ENCODE results near the gene ARHGAP30.
A peak's percentile ranks its signal among the peaks of the same experiment; 100 is the strongest.
"Not testable (repeated sequence)": the region's sequence is repeated elsewhere in the genome, so short reads cannot be mapped to it uniquely, and the experiment has no call there.

The ARHGAP30 gene

DNA sequence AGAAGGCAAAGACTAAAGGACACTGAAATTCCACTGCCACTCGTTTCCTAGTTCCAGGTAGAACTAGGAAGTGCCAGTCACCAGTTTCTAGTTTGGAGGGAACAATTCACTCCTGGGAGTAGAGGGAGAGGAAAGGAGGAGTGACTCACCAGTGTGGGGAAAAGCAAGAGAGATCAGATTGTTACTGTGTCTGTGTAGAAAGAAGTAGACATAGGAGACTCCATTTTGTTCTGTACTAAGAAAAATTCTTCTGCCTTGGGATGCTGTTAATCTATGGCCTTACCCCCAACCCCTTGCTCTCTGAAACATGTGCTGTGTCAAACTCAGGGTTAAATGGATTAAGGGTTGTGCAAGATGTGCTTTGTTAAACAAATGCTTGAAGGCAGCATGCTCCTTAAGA lies 53.0 kb downstream of the ARHGAP30 start:
- not testable (repeated sequence) for DNase-seq; H3K4me3 ChIP-seq (ENCODE audit: insufficient read depth, low read depth, low read length, poor library complexity, severe bottlenecking); H3K27ac ChIP-seq (ENCODE audit: insufficient read depth, low read length, poor library complexity, severe bottlenecking); H3K36me3 ChIP-seq (ENCODE audit: control insufficient read depth, insufficient read depth, low read length); H3K27me3 ChIP-seq (replicated peaks; ENCODE audit: control insufficient read depth, insufficient read depth, low read length, poor library complexity, severe bottlenecking); H3K9me3 ChIP-seq (ENCODE audit: control insufficient read depth, low read length)
- peaks cover 38% of the 10 kb centered on the region for H3K4me1 ChIP-seq (ENCODE audit: control insufficient read depth, insufficient read depth, low read length, poor library complexity, severe bottlenecking)

DNA sequence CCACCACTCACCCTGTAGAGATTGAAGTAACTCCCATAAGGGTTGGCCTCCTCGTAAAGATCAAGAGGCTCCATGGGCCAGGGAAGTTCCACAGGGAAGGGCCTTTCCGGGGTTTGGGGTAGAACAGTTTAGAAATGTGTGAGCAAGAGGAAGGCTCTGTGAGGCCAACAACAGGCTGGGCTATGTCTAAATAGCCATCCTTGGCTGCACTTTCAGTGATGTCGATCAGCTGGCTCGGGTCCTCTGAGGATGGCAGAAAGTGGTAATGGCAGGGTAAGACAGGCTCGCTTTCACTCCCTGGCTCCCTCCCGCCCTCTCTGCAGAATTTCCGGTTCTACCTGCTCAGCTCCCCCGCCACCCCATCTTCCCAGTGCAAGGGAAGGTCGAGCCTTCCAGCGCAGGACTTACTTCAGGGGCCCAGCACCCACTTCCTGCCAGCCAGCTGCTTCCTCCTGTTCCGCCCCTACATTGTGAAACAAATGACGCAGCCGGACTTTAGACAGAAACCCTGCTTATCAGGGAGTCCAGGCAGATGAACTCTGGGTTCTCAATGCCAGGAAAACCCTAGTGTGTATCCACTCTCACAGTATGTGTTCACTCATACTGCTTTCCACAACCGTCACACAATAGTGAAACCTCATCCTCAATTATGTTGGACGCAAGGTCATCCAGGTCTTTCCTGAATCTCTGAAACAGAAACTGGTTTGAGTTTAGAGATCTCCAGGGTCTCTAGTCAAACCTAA lies 56.0 kb downstream of the ARHGAP30 start:
- Histone ChIP-seq H3K27me3 (replicated peaks; ENCODE audit: control insufficient read depth, insufficient read depth, low read length, poor library complexity, severe bottlenecking) (no peaks in the 10 kb centered on the region), H3K9me3 (ENCODE audit: control insufficient read depth, low read length) (no peaks in the 10 kb centered on the region), H3K4me3 (ENCODE audit: insufficient read depth, low read depth, low read length, poor library complexity, severe bottlenecking) (peak overlapping the region; percentile 24), H3K36me3 (ENCODE audit: control insufficient read depth, insufficient read depth, low read length) (no peaks in the 10 kb centered on the region), H3K4me1 (ENCODE audit: control insufficient read depth, insufficient read depth, low read length, poor library complexity, severe bottlenecking) (peaks cover 21% of the 10 kb centered on the region), H3K27ac (ENCODE audit: insufficient read depth, low read length, poor library complexity, severe bottlenecking) (peak overlapping the region; percentile 54)
- DNase-seq = peak; percentile 27 to 47 (median 36)

DNA sequence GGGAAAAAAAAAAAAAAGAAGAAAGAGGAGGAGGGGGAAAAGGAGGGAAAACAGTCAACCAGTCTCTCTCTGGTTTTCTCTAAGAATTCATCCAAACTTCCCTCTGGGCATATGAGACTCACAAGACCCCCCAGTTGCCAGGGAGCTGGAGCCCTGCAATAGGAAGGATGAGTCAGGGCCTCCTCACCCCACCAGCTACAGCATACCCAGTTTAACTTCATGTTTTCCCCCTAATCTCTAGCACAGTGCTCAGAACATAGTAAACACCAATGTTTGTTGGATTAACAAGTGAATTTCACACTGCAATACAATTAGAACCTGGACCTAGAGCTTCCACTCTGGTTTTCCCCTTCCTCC lies 56.6 kb downstream of the ARHGAP30 start:
- peak overlapping the region; percentile 24 for H3K4me3 ChIP-seq (ENCODE audit: insufficient read depth, low read depth, low read length, poor library complexity, severe bottlenecking)
- no peak for DNase-seq

DNA sequence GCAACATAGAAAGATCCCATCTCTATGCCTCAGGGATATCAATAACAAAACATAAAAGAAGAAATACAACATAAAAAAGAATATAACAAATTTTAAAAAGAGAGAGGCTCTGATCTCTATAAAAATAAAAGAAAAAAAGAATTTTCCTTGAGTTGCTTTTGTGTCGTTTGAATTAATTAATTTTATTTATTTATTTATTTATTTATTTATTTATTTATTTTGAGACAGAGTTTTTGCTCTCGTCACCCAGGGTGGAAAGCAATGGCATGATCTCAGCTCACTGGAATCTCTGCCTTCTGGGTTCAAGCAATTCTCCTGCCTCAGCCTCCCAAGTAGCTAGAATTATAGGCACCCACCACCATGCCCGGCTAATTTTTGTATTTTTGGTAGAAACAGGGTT lies 57.3 kb downstream of the ARHGAP30 start:
- DNase-seq = no peak
- Histone ChIP-seq H3K4me1 (ENCODE audit: control insufficient read depth, insufficient read depth, low read length, poor library complexity, severe bottlenecking) (peaks cover 21% of the 10 kb centered on the region), H3K27ac (ENCODE audit: insufficient read depth, low read length, poor library complexity, severe bottlenecking) (no peak overlapping the region), H3K4me3 (ENCODE audit: insufficient read depth, low read depth, low read length, poor library complexity, severe bottlenecking) (no peak overlapping the region), H3K27me3 (replicated peaks; ENCODE audit: control insufficient read depth, insufficient read depth, low read length, poor library complexity, severe bottlenecking) (no peaks in the 10 kb centered on the region), H3K36me3 (ENCODE audit: control insufficient read depth, insufficient read depth, low read length) (no peaks in the 10 kb centered on the region), H3K9me3 (ENCODE audit: control insufficient read depth, low read length) (no peaks in the 10 kb centered on the region)

More for the DNA sequence above, 56.6 kb downstream of the ARHGAP30 start:
- Histone ChIP-seq H3K36me3 (ENCODE audit: control insufficient read depth, insufficient read depth, low read length) (no peaks in the 10 kb centered on the region), H3K9me3 (ENCODE audit: control insufficient read depth, low read length) (no peaks in the 10 kb centered on the region), H3K27ac (ENCODE audit: insufficient read depth, low read length, poor library complexity, severe bottlenecking) (peak overlapping the region; percentile 54), H3K27me3 (replicated peaks; ENCODE audit: control insufficient read depth, insufficient read depth, low read length, poor library complexity, severe bottlenecking) (no peaks in the 10 kb centered on the region), H3K4me1 (ENCODE audit: control insufficient read depth, insufficient read depth, low read length, poor library complexity, severe bottlenecking) (peaks cover 21% of the 10 kb centered on the region)

DNA sequence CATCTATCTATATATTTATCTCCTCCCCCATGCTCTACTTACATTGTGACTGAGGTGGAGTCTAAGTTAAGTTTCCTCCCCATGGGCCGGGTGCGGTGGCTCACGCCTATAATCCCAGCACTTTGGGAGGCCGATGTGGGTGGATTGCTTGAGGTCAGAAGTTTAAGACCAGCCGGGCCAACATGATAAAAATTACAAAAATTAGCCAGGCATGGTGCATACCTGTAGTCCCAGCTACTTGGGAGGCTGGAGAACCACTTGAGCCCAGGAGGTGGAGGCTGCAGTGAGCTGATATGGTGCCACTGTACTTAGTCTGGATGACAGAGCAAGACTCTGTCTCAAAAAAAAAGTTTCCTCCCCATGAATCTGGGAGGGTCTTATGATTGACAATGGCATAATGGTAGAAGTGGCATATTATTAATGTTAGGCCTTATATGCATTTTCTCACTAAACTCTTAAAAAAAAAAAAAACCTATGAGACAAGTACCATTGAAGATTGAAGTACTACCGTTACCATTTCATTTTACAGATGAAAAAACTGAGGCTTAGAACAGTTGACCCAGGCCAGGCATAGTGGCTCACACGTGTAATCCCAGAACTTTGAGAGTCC lies 60.0 kb downstream of the ARHGAP30 start:
- no peaks in the 10 kb centered on the region for H3K36me3 ChIP-seq (ENCODE audit: control insufficient read depth, insufficient read depth, low read length)
- no peak overlapping the region for H3K4me3 ChIP-seq (ENCODE audit: insufficient read depth, low read depth, low read length, poor library complexity, severe bottlenecking)
- DNase-seq = no peak
- H3K9me3 ChIP-seq (ENCODE audit: control insufficient read depth, low read length) = no peaks in the 10 kb centered on the region
- no peaks in the 10 kb centered on the region for H3K27me3 ChIP-seq (replicated peaks; ENCODE audit: control insufficient read depth, insufficient read depth, low read length, poor library complexity, severe bottlenecking)
- H3K27ac ChIP-seq (ENCODE audit: insufficient read depth, low read length, poor library complexity, severe bottlenecking) = no peak overlapping the region
- H3K4me1 ChIP-seq (ENCODE audit: control insufficient read depth, insufficient read depth, low read length, poor library complexity, severe bottlenecking) = peaks cover 21% of the 10 kb centered on the region

DNA sequence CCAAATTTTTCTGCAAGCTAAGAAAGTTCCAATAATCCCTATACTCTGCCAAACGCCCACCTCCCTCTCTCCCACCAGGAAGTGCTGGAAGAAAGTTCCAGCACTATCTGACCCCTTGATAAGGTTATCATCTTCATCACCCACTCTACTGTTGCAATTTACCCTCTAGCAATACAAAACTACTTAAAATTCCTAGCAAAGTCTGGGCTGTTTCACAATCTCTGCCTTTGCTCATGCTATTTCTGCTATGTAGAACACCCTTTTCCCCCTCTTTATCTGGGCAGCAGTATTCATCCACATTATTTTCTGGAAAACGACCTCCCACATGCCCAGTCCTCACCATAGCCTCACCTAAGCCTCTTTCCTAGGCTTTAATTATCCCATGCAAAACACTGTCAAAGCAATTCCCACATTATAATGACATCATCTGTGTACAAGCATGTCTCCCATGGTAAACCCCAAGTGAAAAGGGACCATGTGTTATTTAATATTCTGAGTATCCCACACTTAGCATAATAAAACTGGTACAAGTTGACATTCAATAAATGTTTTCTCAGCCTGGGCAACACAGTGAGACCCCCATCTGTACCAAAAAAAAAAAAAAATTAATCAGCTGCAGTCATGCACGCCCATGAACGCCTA lies 60.7 kb downstream of the ARHGAP30 start:
- H3K27ac ChIP-seq (ENCODE audit: insufficient read depth, low read length, poor library complexity, severe bottlenecking) = no peak overlapping the region
- no peak for DNase-seq
- no peaks in the 10 kb centered on the region for H3K9me3 ChIP-seq (ENCODE audit: control insufficient read depth, low read length)

DNA sequence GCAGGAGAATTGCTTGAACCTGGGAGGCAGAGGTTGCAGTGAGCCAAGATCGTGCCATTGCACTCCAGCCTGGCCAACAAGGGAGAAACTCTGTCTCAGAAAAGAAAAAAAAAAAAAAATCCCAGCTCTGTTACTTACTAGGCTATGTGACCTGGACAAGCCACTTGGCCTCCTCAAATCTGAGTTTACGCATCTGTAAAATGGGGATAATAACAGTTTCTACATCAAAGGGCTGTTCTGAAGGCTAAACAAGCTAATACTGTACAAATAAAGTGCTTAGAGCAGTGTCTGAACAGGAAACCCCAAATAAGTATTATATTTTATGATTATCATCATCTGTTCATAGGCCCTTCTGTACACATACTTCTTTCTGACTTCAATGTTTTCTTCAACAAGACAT lies 62.3 kb downstream of the ARHGAP30 start:
- Histone ChIP-seq H3K9me3 (ENCODE audit: control insufficient read depth, low read length) (no peaks in the 10 kb centered on the region), H3K36me3 (ENCODE audit: control insufficient read depth, insufficient read depth, low read length) (no peaks in the 10 kb centered on the region), H3K4me3 (ENCODE audit: insufficient read depth, low read depth, low read length, poor library complexity, severe bottlenecking) (no peak overlapping the region), H3K27ac (ENCODE audit: insufficient read depth, low read length, poor library complexity, severe bottlenecking) (no peak overlapping the region), H3K27me3 (replicated peaks; ENCODE audit: control insufficient read depth, insufficient read depth, low read length, poor library complexity, severe bottlenecking) (no peaks in the 10 kb centered on the region), H3K4me1 (ENCODE audit: control insufficient read depth, insufficient read depth, low read length, poor library complexity, severe bottlenecking) (peaks cover 4% of the 10 kb centered on the region)
- DNase-seq = no peak

More for the DNA sequence above, 60.7 kb downstream of the ARHGAP30 start:
- Histone ChIP-seq H3K4me1 (ENCODE audit: control insufficient read depth, insufficient read depth, low read length, poor library complexity, severe bottlenecking) (peaks cover 18% of the 10 kb centered on the region), H3K36me3 (ENCODE audit: control insufficient read depth, insufficient read depth, low read length) (no peaks in the 10 kb centered on the region), H3K27me3 (replicated peaks; ENCODE audit: control insufficient read depth, insufficient read depth, low read length, poor library complexity, severe bottlenecking) (no peaks in the 10 kb centered on the region), H3K4me3 (ENCODE audit: insufficient read depth, low read depth, low read length, poor library complexity, severe bottlenecking) (no peak overlapping the region)

DNA sequence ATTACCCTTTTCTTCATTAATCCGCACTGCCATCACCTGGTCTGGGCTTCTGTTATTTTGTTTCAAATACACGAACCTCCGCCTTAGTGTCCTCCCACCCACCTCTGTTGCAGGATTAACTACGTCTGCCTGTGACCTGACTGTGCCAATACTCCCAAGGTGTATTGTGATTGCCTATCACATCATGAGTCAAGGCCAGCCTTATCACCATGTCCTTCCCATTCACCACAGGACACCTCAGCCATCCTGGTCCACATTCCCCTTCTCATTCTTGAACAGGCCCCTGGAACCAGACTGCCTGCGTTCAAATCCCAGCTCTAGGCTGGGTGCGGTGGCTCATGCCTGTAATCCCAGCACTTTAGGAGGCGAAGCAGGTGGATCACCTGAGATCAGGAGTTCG lies 63.1 kb downstream of the ARHGAP30 start:
- no peak overlapping the region for H3K27ac ChIP-seq (ENCODE audit: insufficient read depth, low read length, poor library complexity, severe bottlenecking)
- H3K9me3 ChIP-seq (ENCODE audit: control insufficient read depth, low read length) = no peaks in the 10 kb centered on the region
- no peak for DNase-seq
- H3K27me3 ChIP-seq (replicated peaks; ENCODE audit: control insufficient read depth, insufficient read depth, low read length, poor library complexity, severe bottlenecking) = no peaks in the 10 kb centered on the region
- no peaks in the 10 kb centered on the region for H3K36me3 ChIP-seq (ENCODE audit: control insufficient read depth, insufficient read depth, low read length)
- H3K4me1 ChIP-seq (ENCODE audit: control insufficient read depth, insufficient read depth, low read length, poor library complexity, severe bottlenecking) = no peaks in the 10 kb centered on the region
- no peak overlapping the region for H3K4me3 ChIP-seq (ENCODE audit: insufficient read depth, low read depth, low read length, poor library complexity, severe bottlenecking)

DNA sequence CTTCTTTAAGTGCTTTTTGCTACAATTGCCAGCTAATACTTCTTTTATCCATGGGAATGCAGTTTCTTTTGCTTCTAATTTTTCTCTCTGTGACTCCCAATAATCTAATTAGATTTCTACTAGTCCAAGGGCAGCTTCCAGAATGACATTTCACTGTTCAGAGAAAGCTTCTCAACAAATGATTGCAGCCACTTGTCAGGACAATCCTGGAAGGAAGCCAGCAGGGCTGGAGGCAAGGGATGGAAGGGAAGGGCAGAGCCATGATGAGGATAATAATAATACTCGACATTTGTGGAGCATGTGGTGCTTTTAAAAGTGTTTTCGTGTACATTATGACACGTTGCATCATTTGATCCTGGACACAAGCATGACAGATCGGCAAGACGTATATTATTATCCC lies 68.2 kb downstream of the ARHGAP30 start:
- no peaks in the 10 kb centered on the region for H3K9me3 ChIP-seq (ENCODE audit: control insufficient read depth, low read length)
- H3K27me3 ChIP-seq (replicated peaks; ENCODE audit: control insufficient read depth, insufficient read depth, low read length, poor library complexity, severe bottlenecking) = no peaks in the 10 kb centered on the region
- peaks cover 26% of the 10 kb centered on the region for H3K36me3 ChIP-seq (ENCODE audit: control insufficient read depth, insufficient read depth, low read length)
- H3K4me3 ChIP-seq (ENCODE audit: insufficient read depth, low read depth, low read length, poor library complexity, severe bottlenecking) = no peak overlapping the region
- peaks cover 5% of the 10 kb centered on the region for H3K4me1 ChIP-seq (ENCODE audit: control insufficient read depth, insufficient read depth, low read length, poor library complexity, severe bottlenecking)
- H3K27ac ChIP-seq (ENCODE audit: insufficient read depth, low read length, poor library complexity, severe bottlenecking) = no peak overlapping the region
- no peak for DNase-seq
